ENCODE results near the gene JARID2. TPM values are rescaled to one million over a fixed set of nuclear protein-coding genes. Genes with fewer than 3 reads are reported as not detected.
A peak's percentile ranks its signal among the peaks of the same experiment; 100 is the strongest.

Gene JARID2
- total RNA-seq, 6 experiments from 2014 or later: 2.5 to 3.9 (median 3.0) TPM

DNA sequence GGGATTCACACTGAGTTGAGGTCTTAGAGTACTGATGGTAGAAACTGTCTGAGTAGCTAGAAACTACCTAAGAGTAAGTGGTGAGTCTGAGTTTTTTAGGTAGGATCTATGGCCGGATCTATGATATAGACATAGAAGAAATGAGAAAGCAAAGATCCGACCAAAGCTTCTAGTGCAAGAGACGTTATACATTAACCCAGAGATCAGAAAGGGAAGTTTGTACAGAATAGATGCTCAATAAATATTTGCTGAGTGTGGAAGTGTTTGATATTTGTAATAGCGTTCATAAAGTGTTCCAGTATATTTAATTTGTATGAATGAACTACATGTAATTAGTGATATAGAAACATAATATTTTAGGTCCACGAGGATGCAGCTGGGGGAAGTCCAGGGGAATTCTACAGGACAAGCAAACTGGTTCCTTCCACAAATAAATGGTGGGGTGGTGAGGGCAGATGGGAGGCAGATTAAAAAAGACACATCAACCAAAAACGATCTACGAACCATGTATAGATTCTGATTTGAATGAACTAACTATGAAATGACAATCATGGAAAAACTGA is 31.9 kb upstream of the JARID2 start:
- Histone ChIP-seq H3K4me3 (no peak overlapping the region), H3K4me1 (no peaks in the 10 kb centered on the region), H3K27ac (no peak overlapping the region), H3K36me3 (no peaks in the 10 kb centered on the region), H3K27me3 (no peaks in the 10 kb centered on the region), H3K9me3 (no peaks in the 10 kb centered on the region)
- no peak for TF ChIP-seq POLR2A (IDR thresholded peaks at IDR 0.05)
- TF ChIP-seq, protein P1, sequence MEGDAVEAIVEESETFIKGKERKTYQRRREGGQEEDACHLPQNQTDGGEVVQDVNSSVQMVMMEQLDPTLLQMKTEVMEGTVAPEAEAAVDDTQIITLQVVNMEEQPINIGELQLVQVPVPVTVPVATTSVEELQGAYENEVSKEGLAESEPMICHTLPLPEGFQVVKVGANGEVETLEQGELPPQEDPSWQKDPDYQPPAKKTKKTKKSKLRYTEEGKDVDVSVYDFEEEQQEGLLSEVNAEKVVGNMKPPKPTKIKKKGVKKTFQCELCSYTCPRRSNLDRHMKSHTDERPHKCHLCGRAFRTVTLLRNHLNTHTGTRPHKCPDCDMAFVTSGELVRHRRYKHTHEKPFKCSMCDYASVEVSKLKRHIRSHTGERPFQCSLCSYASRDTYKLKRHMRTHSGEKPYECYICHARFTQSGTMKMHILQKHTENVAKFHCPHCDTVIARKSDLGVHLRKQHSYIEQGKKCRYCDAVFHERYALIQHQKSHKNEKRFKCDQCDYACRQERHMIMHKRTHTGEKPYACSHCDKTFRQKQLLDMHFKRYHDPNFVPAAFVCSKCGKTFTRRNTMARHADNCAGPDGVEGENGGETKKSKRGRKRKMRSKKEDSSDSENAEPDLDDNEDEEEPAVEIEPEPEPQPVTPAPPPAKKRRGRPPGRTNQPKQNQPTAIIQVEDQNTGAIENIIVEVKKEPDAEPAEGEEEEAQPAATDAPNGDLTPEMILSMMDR (IDR thresholded peaks at IDR 0.05): no peak
- intact Hi-C loops (cut with DNase I): no loop called here
- no peak for DNase-seq
- peak in 1 of 4 donors; percentile 11 for ATAC-seq
- WGBS (ENCODE audit: insufficient coverage, low coverage, low lambda C conversion rate, missing lambda C conversion rate): 28% methylated on average over 7 of the region's 7 CpGs

GRCh38 chr6:15218401-15218800 is 27.5 kb upstream of the JARID2 start:
- intact Hi-C loops (cut with DNase I): no loop called here
- no peak for DNase-seq
- Histone ChIP-seq H3K27ac (no peak overlapping the region), H3K9me3 (no peaks in the 10 kb centered on the region), H3K4me1 (peaks cover 0 to 6% (median 0%) of the 10 kb centered on the region in 4 donors), H3K4me3 (no peak overlapping the region), H3K27me3 (no peaks in the 10 kb centered on the region), H3K36me3 (no peaks in the 10 kb centered on the region)
- no peak for ATAC-seq
- 79% methylated on average over 4 of the region's 18 CpGs for WGBS (ENCODE audit: insufficient coverage, low coverage, low lambda C conversion rate, missing lambda C conversion rate)
- TF ChIP-seq, protein P1 (IDR thresholded peaks at IDR 0.05): no peak
- TF ChIP-seq POLR2A (IDR thresholded peaks at IDR 0.05): no peak

DNA sequence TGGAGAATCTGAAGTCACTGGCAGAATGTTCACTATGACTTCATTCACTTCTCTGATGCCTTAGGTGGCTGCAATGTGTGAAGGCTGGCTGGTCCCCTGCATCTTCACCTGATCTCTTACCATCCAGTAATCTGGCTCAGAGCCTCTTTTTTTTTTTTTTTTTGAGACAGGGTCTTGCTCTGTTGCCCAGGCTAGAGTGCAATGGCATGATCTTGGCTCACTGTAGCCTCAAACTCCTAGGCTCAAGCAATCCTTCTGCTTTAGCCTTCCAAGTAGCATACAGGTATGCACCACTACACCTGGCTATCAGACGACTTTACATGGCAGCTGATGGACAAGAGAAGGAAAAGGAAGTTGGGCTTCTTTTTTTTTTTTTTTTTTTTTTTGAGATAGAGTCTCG is 25.8 kb upstream of the JARID2 start:
- WGBS (ENCODE audit: insufficient coverage, low coverage, low lambda C conversion rate, missing lambda C conversion rate): 82% methylated on average over 2 of the region's 2 CpGs

GRCh38 chr6:15227827-15228318 is 18.0 kb upstream of the JARID2 start:
- Histone ChIP-seq H3K27ac (no peak overlapping the region), H3K36me3 (no peaks in the 10 kb centered on the region), H3K4me3 (no peak overlapping the region), H3K27me3 (no peaks in the 10 kb centered on the region), H3K9me3 (no peaks in the 10 kb centered on the region), H3K4me1 (no peaks in the 10 kb centered on the region)
- intact Hi-C loops (cut with DNase I): no loop called here
- DNase-seq: no peak
- WGBS (ENCODE audit: insufficient coverage, low coverage, low lambda C conversion rate, missing lambda C conversion rate): 94% methylated on average over 5 of the region's 7 CpGs
- TF ChIP-seq POLR2A (IDR thresholded peaks at IDR 0.05): no peak
- TF ChIP-seq, protein P1 (IDR thresholded peaks at IDR 0.05): no peak
- ATAC-seq: no peak

More for the DNA sequence above, 25.8 kb upstream of the JARID2 start:
- TF ChIP-seq, protein P1 (IDR thresholded peaks at IDR 0.05): no peak
- no peak for TF ChIP-seq POLR2A (IDR thresholded peaks at IDR 0.05)
- Histone ChIP-seq H3K9me3 (no peaks in the 10 kb centered on the region), H3K36me3 (no peaks in the 10 kb centered on the region), H3K27ac (no peak overlapping the region), H3K4me3 (no peak overlapping the region), H3K27me3 (no peaks in the 10 kb centered on the region), H3K4me1 (peaks cover 0 to 6% (median 0%) of the 10 kb centered on the region in 4 donors)
- DNase-seq: no peak
- intact Hi-C loops (cut with DNase I): no loop called here
- ATAC-seq: no peak
